Fibroblast of lung (primary cell): ENCODE data around the gene PGAP2.

Experiments
- CTCF ChIP-seq, 2 donors: IDR thresholded peaks in 1 of 2; conservative IDR thresholded peaks in 1 of 2; 1 replicate in 1 of 2; 2 replicates in 1 of 2; pipeline ENCODE4 v1.5.1; 2011 to 2012; ENCODE audit warnings: low read length in 2 of 2, control low read depth in 1 of 2, inconsistent platforms in 1 of 2, low read depth in 1 of 2, mild to moderate bottlenecking in 1 of 2
- EZH2 ChIP-seq: IDR thresholded peaks from 2 replicates; pipeline ENCODE4 v1.5.1; 2012; ENCODE audit warnings: low read length, control low read depth, mild to moderate bottlenecking; ENCODE audit errors: missing control alignments

- TF ChIP-seq CTCF (conservative IDR thresholded peaks at IDR 0.05 in 1 of 2, IDR thresholded peaks at IDR 0.05 in 1 of 2; ENCODE audit: low read depth in 1 of 2, low read length in 2 of 2) (no peak), EZH2 (no peak)
Observed at GRCh38 chr11:3802011-3802790, 6.2 kb upstream of the PGAP2 start.
